ENCODE measurements around the gene MCAM. TPM values are rescaled to one million over a fixed set of nuclear protein-coding genes. Genes with fewer than 3 reads are reported as not detected.

MCAM gene
- total RNA-seq: 5,782 and 6,347 TPM in 2 replicates

DNA sequence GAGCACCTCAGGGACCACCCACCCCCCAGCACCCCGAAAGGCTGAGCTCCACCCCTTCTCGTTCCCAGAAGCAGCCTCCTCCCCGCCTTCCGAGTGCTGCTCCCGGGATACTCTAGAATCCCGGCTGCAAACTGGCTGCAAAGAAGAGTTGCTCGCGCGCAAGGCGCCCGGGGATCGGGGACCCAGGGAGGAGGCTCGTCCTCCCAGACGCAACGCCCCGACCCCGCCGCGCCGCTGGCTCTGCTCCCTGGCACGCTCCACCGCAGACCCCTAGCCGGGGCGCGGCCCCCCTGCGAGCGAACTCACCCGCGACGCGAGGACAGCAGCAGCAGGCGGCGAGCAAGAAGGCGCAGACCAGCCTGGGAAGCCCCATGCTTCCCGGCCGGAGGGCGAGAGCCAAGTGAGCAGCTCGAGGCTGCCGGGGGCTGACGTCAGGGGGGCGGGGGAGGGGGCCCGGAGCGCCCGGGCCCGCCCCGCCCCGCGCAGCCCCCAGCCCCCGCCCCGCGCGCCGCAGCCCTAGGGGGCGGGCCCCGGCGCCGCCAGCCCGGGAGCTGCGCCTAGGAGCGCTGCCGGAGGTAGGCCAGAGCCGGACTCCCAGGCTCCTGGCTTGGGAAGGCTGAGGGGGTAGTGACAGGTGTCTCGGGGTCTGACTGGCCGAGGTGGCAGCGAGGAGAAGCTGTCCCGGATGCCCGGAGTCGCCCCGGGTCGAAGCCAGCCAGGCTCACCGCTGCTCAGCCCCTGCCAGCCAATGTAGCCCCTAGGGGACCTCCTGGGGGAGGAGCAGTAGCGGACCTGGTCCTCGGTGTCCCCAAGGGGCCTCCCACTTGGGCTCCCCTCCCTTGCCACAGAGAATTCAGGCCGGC lies at the start of gene MCAM:
TSS of gene MCAM (minus strand) at position 402 of the 863 bp plus-strand sequence. CDS start at position 373, 29 bp downstream.
- DNase-seq (ENCODE audit: extremely low read depth, low read depth, low spot score): no peak

DNA sequence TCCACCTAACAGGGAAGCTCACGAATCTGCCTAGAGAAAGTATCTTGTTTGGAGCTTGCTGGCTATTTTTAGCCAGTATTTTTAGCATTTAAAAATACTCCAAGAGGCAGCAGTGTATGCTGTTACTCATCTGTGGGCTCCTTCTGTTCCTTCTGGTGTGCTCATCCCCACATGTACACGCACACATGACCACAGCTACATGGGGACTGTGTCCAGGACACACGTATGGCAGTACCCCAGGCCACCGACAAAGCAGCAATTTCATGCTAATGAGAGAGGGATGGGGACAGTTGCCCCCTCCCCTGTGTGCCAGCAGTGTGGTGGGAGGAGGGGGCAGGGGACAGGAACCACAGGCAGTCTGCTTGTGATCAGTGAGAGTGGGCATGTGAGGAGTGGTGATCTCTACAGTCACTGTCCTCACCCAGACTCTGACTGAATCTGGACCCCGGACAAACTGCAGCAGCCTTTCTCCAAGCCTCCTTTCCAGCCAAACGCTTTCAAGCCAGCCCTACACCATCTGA lies 48.2 kb upstream of the MCAM start:
- no peak for DNase-seq (ENCODE audit: extremely low read depth, low read depth, low spot score)

DNA sequence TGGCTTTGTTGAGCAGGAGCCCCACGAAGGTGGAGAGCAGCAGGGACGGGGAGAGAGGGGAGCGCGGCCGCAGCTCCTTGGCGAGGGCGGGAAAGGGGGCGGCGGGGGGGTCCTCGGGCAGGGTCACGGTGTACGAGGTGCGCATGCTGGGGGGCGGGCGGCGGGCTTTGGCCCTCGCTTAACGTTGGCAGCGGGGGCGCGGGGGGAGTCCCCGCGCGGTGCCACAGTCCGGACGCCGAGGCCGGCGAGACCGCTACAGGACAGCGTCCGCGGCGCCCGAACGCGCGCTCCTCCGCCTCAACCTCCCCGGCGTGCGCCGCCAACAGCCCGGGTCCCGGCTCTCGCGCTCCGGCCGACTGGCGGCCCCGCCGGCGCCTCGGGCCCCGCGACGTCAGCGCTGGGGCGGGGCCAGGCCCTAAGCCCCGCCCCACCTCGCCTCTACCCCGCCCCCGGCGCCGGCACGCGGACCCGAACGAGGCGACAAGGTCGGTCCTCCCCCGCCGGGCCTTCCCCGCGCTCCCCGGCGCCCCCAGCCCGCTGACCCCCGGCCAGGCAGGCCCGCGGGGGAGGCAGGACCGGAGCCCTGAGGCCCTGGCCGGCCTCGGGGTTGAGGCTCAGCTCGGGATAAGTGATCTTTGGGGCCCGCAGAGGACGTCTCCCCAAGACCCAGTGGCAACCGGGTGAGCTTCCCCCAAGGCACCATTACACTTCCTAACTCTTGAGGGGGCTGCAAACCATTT lies 47.1 kb upstream of the MCAM start:
- no peak for DNase-seq (ENCODE audit: extremely low read depth, low read depth, low spot score)

GRCh38 chr11:119363081-119363850 lies 46.3 kb upstream of the MCAM start:
- no peak for DNase-seq (ENCODE audit: extremely low read depth, low read depth, low spot score)

- DNase-seq (ENCODE audit: extremely low read depth, low read depth, low spot score): no peak
Observed at GRCh38 chr11:119362741-119363080, 45.8 kb upstream of the MCAM start.

DNA sequence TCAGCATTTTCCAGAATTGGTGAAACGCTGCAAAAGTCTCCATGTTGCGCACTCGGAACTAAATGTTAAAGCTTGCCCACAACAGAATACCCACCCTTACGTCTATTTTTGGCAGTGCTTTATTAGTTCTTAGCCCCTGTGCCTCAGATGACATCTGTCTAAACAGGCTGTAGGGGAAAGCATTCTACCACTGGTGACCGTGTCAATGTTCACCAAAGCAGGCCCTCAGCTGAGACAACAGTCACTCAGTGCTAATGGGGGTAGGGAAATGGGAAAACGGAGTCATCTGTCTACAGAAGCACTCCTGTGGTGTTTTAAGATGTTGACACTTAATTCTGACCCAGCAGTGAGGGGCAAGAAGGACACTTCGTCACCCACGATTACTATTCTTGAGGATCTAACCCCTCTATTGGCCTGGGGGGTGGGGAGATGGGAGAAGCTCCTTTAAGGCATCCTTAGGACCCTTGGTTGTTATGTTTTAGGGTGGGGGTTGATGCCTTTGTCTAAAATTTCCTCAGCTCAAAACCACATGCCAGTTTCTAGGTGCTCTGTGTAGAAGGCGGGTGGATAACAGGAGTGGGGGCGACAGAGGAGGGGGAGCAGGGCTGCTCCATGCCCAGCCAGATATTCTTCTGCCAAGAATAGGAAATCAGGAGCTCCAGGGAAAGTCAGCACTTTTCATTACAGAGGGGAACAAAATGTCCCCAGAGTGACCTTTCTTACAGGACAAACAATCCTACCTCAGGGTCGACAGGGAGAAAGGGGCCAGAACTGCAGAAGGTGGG lies 45.2 kb upstream of the MCAM start:
- DNase-seq (ENCODE audit: extremely low read depth, low read depth, low spot score): no peak

- DNase-seq (ENCODE audit: extremely low read depth, low read depth, low spot score): no peak
Observed at GRCh38 chr11:119361056-119361787, 44.3 kb upstream of the MCAM start.

DNA sequence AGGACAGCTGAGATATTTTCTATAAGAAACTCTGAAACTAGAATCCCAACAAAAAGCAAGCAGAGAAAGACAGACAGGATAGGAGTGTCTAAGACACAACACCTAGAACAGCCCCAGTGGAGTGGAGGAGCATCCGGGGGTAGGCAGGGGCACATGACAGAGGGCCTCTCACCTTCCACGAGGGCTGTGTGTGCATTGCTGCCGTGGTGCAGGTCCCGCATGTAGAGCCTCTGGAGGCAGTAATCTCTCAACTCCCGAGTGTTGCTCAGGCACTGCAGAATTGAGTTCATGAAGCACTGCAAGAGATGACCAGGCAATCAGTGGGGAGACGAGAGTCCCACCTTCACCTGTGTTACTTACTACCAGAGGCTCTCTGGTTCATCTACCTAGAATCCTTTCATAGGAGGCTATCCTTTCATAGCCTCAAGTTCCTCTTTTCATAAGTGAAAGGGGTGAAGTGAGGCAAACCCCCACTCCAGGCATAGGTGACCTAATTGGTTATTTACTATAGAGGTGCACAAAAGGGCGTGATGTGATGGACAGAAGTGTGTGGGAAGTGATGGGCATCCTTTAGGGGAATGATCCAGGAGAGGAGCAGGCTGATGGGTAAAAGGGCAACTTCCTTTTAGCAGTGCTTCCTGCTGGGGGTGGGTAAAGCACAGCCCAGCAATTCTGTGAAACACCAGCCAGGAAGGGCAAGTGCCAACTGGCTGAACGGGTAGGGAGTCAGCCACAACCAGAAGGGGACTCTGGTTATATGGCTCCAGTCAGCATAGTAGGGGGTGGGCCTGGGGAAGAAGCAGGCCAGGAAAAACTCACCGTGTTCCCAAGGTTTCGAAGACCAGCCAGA lies 42.7 kb upstream of the MCAM start:
- no peak for DNase-seq (ENCODE audit: extremely low read depth, low read depth, low spot score)

DNA sequence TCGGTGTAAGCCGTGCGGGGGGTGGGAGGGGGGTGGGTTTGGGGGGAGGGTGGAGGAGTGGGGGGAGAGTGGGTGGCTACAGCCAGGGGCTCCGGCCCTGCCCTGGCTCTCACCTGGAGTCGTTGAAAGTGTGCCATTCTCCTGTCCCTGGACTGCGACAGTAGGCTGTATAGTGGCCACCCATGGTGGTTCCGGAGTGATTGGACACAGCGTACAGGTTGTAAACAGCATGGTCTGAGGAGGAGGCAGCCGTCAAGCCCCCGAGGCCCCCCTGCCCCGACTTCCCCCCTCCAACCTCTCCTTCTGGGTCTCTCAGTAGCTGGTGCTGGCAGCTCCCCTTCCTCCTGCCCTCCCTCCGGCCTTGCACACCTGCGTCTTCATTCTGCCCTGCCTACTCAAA lies 40.1 kb upstream of the MCAM start:
- DNase-seq (ENCODE audit: extremely low read depth, low read depth, low spot score): no peak

- no peak for DNase-seq (ENCODE audit: extremely low read depth, low read depth, low spot score)
Observed at GRCh38 chr11:119356349-119357031, 39.6 kb upstream of the MCAM start.

DNA sequence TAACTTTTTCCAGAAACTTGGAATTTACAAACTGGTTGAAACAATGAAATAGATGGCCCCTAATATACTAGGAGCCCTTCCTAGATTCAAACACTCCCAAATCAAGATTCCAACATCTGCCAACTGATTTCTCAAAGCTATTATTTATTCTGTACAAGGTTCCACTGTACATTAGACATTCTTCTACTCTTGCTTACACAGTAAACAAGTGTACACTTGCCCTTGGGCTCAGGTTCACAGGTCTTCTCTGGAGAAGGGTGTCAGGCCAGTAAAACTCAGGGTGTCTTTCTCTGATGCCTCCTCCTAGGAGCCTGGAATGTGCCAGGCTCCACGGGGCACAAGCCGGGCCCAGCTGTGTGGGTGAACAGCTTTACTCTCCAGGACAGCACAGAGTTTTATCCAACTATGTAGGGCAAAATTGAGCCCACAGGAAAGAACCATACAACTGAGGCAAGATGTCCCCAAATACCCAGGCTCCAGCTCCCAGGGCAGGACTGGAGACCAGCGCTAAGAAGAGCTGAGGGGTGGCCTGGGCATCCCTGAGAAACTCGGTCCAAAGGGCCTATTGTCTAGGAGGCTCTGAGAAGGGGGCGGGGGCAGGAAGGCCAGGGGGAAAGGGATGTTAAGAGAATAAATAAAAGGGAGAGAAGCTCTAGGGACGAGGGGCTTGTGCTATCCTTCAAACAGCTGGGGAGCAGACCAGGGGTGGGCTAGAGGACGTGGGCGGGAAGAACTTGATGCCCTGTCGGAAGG lies 38.3 kb upstream of the MCAM start:
- no peak for DNase-seq (ENCODE audit: extremely low read depth, low read depth, low spot score)

GRCh38 chr11:119352857-119353260 lies 35.9 kb upstream of the MCAM start:
- no peak for DNase-seq (ENCODE audit: extremely low read depth, low read depth, low spot score)

- DNase-seq (ENCODE audit: extremely low read depth, low read depth, low spot score): no peak
Observed at GRCh38 chr11:119351232-119351631, 34.3 kb upstream of the MCAM start.

DNA sequence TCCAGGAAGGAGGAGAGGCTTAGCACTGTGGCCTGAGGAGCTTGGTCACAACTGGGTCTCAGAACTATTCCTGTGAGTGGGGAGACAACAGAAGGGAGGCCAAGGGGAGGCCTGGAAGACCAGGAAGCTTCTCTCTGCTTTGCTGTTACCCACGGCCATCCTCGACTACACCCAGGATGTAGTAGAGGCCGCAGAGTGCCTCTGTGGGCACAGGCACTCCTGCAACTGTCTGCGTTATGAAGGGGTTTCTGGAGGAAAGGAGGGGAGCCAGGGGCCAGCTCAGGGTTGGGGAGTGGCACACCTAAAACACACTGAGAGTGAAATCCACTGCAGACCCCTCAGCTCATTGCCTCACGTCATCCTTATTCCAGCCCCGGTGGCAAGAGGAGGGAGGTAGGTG lies 33.4 kb upstream of the MCAM start:
- DNase-seq (ENCODE audit: extremely low read depth, low read depth, low spot score): no peak

- DNase-seq (ENCODE audit: extremely low read depth, low read depth, low spot score): no peak
Observed at GRCh38 chr11:119347940-119348605, 31.1 kb upstream of the MCAM start.

DNA sequence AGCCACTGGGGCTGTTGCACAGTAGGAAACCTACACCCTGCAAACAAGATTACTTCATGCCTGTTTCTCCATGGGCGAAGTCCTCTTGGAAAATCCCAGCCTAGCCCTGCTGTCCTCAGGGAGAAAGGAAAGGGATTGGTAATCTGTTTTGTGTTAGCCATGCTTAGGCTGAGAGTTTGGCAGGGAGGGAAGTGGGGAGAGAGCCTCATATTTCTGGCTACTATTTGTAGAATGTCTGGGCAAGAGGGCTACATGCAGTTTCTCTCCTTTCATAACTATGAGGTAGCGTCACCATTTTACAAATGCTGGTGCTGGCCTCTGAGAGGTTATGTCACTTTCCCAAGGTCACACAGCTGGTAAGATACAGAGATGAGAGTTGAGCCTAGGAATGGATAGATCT lies 30.3 kb upstream of the MCAM start:
- DNase-seq (ENCODE audit: extremely low read depth, low read depth, low spot score): no peak

- no peak for DNase-seq (ENCODE audit: extremely low read depth, low read depth, low spot score)
Observed at GRCh38 chr11:119346605-119347004, 29.7 kb upstream of the MCAM start, which contains the start of gene MFRP. MFRP (minus strand) TSS chr11:119346705; CDS start chr11:119346513, 192 bp downstream.
